UCSD-AML1 (cell line): Measurements from ENCODE around the gene AMPD3.

ENCODE experiments used
- DNase-seq: peaks from one replicate; lab custom pipeline; 2025; ENCODE audit not compliant: unreplicated experiment; lab: John Stamatoyannopoulos, UW

AMPD3 gene

DNA sequence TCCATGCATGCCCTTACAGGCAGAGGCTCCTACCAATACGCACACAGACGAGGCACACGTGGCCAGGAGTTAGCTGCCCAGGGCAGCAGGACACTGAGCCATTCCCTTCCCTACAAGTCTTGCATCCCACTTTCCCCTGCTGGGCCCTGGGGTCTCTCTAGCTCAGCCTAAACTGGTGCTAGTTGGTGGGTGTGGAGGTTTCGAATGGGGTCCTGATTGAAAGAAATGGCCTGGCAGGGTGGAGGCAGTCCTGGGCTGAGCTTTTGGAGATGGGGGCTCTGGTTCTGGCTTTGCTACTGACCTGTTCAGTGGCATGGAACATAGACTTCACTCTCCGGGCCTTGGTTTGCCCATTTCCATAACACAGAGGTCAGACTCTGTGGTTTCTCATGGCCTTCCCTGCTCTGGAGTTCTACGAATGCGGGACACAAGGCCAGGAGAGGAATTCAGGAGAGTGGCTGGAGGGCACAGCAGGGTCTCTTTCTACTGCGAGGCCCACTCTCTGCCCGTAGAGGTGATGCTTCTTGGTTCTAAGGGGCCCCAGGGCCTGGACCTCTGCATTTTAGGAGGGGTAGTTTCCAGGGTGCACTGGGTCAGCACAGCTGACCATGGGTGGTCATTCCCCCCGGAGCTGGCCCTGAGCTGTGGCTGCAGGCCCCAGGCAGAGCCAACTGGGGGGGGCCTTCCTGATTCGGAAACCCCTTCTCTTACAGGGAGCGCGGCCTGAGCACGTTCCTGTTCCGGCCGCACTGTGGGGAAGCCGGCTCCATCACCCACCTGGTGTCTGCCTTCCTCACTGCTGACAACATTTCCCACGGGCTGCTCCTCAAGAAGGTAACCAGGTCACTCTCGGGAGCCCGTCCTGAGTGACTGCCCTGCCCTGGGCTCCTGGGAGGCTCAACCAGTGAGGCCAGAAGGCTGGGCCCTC, 46.0 kb downstream of the AMPD3 start:
- no peak for DNase-seq

DNA sequence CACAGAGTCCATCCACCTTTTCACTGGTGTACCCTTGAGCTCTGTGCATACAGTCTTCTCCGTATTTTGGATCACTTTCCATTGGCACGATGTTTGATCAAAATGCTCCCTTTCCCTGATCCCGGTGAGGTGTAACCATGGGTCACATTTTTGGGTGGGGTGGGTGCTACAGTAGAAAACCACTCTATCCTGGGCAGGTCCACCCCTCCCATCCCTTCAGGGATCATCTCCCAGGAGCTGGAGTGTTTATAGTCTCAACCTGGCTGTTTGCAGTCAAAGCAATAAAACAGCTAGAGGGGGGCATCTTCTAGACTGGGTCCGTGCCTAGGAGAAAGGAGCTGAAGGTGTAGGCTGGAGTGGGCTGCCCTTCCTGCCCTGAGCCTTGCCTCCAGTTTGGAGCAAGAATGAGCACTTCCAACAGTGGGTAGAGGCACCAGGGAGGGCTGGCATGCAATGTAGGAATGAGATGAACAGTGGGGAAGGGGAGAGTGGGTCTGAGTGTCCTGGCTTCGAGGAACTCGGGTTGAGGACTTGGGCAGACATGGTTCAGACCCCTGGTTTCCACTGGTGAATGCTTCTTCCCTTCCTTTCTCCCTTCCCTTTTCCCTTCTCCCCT, 47.1 kb downstream of the AMPD3 start:
- no peak for DNase-seq

DNA sequence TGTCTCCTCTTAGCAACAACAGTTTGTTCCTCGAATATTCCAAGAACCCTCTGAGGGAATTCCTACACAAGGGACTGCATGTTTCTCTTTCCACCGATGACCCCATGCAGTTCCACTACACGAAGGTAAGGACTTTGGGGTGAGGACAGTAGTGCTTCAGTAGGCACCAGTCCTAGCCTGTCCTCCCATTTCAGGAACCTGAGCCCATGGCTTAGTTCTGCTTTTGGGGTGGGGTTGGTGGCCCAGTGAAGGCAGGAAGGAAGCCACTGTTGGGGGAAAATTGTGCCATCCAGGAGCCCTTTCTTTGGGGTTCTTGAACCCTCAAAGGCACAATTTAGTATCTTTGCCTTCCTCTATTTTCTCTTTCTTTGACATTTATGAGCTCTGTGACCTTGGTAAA, 47.7 kb downstream of the AMPD3 start:
- DNase-seq = no peak

DNA sequence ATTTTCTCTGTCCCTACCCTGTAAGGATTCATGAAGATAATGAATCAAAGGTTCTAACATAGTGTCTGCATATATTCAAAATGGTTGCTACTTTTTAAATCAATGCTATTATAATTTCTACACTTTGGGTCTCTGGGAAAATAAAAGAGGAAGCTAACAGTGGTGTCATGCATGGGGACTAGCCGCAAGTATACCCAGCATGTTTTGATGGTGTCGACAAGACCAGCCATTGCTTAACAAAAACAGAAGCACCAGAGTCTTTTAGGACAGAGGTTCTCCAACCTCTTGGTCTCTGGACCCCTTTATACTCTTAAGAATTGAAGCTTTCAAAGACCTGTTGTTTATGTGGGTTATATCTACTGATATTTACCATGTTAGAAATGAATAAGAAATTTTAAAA, 48.2 kb downstream of the AMPD3 start:
- DNase-seq = no peak

DNA sequence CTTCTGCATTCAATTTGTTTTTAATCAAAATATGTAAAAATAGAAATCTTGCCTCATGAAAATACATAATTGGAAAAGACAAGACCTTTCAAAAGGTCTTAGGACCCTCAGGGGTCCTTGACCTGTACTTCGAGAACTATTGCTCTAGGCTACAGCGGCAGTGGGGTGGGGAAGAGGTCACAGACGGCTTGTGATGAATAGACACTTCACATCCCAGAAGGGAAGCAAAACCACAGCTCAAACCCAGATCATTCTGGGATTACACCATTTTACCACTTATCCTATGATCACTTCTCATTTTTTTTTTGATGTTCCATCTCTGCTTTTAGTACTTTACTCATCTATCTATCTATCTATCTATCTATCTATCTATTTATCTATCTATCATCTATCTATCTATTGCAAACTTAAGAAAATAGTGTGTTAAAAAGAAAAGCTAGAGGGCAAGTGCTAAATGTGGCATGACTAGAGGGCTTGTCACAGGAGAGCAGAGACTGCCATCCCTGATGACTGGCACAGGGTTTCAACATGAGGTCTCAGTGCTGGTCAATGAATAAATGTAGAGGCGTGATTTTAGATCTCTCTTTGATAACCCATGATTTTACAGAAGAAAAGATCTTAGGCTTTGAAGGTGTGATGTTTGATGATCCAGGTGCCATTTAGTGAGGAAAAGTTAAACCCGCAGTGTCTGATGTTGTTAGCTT, 48.9 kb downstream of the AMPD3 start:
- no peak for DNase-seq

DNA sequence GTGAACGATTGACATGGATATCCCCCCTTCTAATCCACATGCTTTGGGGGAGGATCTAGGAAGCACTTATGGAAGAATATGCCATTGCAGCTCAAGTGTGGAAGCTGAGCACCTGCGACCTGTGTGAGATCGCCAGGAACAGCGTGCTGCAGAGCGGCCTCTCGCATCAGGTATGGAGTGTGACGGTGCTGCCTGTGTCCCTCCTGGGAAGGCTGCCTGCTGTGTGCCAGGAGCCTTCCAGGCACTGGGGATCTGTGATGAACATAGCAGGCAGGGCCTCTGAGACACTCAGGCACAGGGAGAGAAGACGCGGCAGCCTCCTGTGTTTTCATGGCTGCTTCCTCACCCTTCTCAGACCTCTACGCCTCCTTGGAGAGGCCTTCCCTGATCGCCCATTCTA, 49.4 kb downstream of the AMPD3 start:
- DNase-seq = no peak

DNA sequence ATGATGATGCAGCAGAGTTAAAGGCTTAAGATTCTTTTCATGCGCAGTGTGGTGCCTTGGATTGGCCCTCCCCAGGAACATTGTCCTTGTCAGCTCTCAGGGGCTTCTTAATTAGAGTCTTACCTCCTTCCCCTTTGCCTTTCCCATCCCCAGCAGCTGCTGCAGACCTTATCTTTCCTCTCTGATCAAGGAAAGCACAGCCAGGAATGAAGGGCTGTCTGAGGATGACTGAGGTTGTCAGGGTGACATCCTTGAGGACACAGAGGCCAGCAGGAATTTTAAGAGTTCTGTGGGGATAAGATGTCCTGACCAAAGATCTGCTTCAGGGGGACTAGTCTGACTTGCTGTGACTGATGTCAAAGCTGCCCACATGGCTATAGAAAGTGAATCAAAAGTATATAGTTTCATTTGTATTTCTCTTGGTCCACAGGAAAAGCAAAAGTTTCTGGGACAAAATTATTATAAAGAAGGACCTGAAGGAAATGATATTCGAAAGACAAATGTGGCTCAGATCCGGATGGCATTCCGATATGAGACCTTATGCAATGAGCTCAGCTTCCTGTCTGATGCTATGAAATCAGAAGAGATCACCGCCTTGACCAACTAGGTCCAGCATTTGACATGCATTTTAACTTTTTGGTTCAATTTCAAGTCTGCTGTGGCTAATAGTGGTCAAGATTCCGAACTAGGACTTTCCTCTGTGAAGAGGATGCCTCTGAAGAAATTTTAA, 50.4 kb downstream of the AMPD3 start:
- no peak for DNase-seq

DNA sequence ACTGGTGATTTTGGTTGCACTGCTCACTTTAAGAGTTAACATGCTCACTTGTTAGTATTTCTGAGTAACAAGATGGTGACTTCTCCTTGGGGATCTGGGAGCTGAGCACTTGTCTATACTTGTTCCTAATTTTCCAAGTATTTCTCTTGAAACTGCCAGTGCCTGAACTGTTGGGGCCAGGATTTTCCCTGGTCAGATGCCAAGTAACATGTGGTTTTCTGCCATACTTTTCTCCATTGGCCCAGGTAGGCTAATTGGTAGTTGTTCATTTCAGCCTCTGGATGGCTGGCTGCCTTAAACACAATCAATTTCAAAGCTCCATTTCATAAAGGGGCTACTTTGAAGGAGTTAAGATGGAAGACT, 50.9 kb downstream of the AMPD3 start:
- DNase-seq = no peak

DNA sequence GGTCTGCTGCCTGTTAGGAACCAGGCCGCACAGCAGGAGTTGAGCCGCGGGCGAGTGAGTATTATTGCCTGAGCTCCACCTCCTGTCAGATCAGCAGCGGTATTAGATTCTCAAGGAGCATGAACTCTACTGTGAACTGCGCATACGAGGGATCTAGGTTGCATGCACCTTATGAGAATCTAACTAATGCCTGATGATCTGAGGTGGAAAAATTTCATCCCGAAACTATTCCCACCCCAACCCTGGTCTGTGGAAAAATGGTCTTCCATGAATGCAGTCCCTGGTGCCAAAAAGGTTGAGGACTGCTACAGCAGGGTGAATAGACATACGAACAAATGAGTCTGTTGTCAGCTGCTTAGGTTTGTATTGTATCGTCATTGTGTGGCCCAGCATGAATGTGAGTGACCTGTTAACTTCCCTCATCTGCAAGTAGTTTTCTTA, 56.1 kb downstream of the AMPD3 start:
- no peak for DNase-seq

DNA sequence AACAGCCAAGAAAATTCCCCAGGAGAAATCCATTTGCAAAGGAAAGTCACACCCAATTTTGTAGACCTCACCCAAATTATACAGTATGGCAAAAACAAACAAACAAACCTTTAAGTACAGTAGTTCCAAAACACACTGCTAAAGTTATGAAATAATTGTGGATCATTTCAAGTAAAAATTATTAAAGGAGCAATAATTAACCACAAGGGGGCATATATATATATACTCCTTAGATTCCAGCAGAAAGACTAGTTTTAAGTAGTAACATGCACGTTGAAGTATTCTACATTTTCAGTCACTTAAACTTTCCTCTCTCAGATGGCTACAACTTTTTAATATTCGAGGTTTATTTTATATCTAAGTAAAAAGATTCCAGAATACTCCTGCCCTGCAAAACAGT, 59.1 kb downstream of the AMPD3 start:
- no peak for DNase-seq

DNA sequence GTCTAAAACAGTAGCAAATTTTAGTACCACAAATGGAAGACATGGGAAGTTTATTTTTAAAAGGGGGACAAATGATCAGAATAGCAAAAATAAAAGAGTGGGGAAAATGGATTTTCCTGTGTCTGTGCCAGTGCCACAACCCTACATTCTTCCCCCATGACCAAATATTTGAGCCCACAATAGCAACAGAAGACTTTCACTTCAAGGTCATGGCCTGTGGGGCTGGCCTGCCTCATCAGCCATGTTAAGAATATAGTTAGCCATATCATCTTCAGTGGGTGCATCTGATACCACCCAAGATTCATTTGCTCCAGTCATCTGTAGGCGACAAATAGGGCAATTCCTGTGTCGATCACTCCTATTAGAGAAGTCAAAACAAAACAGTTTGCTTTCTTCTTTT, 59.6 kb downstream of the AMPD3 start:
- DNase-seq = no peak

DNA sequence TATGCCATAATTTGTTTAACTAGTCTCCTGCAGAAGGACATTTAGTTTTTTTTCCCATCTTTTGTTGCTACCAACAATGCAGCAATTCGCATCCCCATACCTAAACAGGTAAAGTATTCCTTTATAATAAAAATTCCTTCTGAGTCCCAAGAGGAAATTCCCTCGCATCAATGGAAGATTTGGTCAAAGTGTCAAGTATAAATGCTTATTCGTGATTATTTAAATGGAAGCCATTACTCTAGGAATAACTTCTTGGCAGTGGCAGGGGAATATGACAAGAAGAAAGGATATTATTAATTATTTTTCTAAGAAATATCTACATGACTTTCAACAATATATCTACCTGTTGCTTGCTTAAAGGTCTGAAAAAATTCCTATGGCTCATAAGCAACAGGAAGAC, 60.4 kb downstream of the AMPD3 start:
- DNase-seq = no peak

DNA sequence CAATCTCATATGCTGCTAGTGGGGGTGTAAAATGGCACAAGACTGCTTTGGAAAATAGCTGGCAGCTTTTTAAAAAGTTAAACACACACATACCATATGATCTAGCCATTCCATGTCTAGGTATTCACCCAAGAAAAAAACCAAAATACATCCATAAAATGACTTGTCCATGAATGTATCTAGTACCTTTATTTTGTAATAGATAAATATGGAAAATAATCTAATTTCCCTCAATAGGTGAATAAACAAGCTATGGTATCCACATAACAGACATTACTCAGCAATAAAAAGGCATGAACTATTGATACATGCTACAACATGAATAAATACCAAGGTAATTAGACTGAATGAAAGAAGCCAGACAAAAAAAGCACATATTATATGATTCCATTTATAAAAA, 63.1 kb downstream of the AMPD3 start:
- no peak for DNase-seq

DNA sequence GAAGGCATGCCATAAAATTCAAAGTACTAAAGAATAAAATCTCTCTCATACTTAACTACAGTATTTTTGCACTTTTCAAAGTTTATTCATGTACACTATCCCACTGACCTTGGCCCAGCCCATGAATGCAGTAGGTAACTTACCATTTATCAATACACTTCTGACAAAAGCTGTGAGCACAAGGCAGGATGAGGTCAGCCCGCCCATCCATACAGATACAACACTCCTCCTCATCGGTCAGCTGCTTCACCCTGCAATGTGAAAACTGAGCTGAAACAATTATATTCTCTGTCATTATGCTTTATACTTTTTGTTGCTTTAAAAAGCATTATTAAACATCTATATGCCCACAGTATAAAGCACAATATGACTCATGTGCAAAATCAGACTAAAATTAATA, 63.8 kb downstream of the AMPD3 start:
- DNase-seq = no peak

DNA sequence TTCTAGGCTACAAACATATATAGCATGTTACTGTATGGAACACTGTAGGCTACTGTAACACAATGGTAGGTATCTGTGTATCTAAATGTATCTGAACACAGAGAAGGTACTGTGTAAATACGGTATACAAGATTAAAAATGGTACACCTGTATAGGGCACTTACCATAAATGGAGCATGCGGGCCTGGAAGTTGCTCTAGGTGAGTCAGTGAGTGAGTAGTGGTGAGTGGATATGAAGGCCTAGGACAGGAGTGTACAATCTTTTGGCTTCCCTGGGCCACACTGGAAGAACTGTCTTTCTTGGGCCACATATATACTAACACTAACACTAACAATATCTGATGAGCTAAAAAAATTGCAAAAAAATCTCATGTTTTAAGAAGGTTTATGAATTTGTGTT, 64.6 kb downstream of the AMPD3 start:
- no peak for DNase-seq

DNA sequence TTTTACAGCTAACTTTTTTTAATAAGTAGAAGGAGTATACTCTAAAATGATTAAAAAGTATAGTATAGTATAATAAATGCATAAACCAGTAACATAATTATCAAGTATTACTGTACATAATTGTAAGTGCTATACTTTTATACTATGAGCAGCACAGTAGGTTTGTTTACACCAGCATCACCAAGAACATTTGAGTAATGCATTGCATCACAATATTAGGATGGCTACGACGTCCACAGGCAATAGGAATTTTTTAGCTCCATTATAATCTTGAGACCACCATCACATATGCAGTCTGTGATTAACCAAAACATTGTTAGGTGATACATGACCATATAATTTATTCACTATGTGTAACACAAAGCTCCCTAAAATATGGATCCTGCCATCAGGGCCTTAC, 65.5 kb downstream of the AMPD3 start:
- no peak for DNase-seq

DNA sequence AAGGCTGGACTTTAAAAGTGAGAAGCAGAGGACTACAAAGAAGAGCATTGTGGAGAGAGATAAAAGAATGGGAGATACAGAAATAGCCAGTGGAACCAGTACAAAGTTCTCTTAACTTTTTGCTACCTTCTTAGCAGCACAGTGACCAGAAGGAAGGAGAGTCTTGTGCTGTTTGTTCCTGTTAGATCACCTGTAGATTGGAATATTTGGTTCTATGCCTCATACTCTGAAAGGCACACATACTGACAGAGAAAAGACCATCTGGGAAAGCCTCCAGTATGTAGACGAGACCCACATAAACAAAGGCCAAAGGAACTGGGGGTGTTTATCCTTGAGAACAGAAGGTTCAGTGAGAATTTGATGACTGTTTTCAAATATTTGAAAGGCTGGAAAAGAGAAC, 67.2 kb downstream of the AMPD3 start:
- no peak for DNase-seq

DNA sequence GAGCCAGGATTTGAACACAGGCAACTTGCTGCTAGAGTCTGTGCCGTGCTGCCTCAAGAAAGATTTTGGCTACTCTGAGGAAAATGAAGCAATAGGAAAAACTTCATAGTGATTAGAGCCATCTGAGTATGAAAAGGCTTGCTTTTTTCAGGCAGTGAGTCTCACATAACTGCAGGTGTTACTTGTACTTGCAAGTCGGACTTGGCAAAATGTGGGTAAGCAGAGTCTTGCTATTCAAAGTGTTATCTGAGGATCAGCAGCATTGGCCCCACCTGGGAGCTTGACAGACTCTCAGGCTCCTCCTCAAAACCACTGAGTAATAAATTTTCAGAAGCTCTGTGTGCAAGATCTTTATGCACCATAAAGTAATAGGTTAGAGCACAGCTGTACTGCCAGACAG, 67.9 kb downstream of the AMPD3 start:
- no peak for DNase-seq

DNA sequence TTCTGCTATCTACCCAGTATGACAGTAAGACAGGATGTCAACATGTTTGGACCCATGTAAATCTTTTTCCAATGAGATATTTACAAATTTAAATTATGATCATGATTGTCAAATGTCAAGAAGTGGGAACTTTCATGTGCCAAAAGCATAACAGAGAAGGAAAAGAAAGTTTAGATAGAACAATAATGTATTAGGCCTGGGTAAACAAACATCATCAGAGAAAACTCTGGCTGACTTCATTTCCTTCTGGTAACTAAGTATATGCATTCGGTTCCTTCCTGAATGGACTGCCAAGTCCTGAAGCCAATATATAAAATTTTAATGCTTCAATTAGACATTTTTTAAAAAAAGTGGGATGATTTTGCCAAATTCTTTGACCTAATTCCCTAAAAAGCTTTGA, 69.4 kb downstream of the AMPD3 start:
- DNase-seq = no peak

DNA sequence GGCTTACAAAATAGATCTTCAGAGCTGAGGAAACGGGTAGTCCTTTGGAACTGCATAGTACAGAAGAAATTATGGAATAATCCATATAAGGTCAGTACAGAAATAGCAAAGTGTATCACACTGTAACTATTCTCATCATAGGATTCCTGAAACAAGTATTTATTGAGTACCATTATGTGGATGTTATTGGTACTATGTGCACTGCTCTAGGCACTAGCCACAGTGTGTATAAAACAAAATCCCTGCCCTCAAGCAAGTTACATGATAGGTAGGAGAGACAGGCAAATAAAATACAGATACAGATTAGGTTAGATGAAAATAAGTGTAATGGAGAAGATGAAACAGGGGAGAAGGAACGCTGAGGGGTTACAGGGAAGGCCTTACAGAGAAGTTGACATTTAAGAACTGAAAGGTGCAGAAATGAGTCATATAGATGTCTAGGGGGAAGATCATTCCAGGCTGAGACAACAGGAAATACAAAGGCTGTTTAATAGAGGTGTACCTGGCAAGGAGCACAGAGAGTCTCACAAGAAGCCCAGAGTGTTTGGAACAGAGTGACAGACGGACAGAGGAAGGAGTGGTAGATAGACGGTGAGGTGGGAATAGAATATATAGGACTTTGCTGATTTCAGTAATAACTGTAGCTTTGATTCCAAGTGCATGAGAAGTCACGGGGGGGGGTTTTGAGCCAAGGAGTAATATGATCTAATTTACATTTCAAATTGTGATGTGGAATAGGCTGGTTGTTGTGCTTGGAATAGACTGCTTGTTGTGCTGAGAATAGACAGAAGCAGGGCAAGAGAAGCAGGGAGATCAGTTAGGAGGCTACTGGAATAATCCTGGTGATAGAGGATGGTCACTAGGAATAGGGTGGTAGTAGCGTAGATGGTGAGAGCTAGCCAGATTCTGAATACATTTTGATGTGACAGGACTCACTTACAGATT, 72.2 kb downstream of the AMPD3 start:
- no peak for DNase-seq
